ENCODE measurements around the gene GNG13.

DNA sequence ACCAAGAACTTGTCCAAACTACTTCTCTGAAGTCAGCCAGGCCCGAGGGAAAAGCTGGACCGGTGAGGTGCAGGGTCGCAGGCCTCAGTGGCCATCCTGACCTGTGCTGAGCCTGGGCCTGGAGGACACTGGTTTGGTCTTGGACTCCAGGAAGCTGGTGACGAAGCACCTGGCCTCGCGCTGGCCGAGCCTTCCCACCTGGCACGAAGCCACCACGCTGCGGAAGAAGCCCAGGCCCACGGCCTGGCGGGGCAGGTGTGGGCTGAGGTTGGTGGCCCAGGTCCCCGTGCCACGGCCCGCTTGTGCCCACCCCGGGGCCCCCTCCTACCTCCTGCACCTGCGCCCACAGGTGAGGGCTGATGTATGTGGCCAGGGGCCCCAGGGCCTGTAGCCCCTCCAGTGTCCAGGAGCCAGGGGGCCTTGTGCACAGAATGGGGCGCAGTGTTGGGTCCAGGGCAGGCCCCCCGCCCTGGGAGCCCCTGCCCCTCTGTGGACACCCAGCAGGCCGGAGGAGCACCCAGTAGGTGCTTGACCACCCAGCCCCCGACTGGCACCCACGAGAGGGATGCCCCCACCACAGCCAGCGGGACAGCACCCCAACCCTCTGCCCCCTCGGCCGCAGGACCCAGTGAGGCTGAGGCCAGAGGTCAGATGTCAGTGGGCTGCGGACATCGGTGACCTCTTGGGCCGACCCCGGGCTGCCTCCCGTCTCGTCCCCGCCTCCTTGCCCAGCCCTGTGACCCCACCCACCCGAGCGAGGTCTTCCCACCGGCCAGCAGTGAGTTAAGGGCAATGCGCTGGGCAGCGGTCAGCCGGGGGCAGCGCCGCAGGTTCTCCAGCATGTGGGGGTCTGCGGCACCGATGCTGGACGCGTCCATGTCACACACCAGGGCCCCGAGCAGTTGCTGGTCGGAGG is 26.2 kb downstream of the GNG13 start:
- TF ChIP-seq CTCF (IDR thresholded peaks at IDR 0.05) (no peak), POLR2A (IDR thresholded peaks at IDR 0.05) (no peak)
